Measurements from ENCODE around the gene RMND1. TPM values are rescaled to one million over a fixed set of nuclear protein-coding genes. Genes with fewer than 3 reads are reported as not detected.

The RMND1 gene
- 19.0 and 19.2 TPM in 2 replicates for polyA plus RNA-seq (2013)

- peak; percentile 100 for DNase-seq
- peak within 1 kb of the TSS; percentile 97 for H4K12ac ChIP-seq (ENCODE audit: low read depth, low read length)
These were observed at the start of gene RMND1 for GRCh38 chr6:151451950-151452749. Gene RMND1 (minus strand): TSS chr6:151452126. CDS start chr6:151445811, 6,315 bp downstream.

GRCh38 chr6:151499551-151499950 lies 47.6 kb upstream of the RMND1 start:
- Histone ChIP-seq H3K23ac (ENCODE audit: low read length) (no peak overlapping the region), H4K8ac (ENCODE audit: low read depth, low read length) (no peak overlapping the region), H3K18ac (ENCODE audit: low read length) (no peak overlapping the region), H3K36me3 (ENCODE audit: control insufficient read depth in 1 of 2, insufficient read depth in 2 of 2, low read length in 2 of 2) (no peaks in the 10 kb centered on the region), H3K79me1 (ENCODE audit: low read length) (no peaks in the 10 kb centered on the region), H2AFZ (ENCODE audit: insufficient read depth, low read length, poor library complexity) (no peak overlapping the region), H2BK12ac (ENCODE audit: low read length) (no peak overlapping the region), H3K27ac (ENCODE audit: low read depth, low read length) (no peak overlapping the region), H3K14ac (ENCODE audit: low read length) (no peak overlapping the region), H3K9ac (ENCODE audit: low read length) (no peak overlapping the region), H3K27me3 (ENCODE audit: insufficient read depth, low read length) (peaks cover 2% of the 10 kb centered on the region), H3K4ac (ENCODE audit: low read depth, low read length) (no peak overlapping the region), H4K12ac (ENCODE audit: low read depth, low read length) (no peak overlapping the region), H2AK5ac (ENCODE audit: low read length) (no peak overlapping the region), H4K91ac (ENCODE audit: low read depth, low read length) (no peak overlapping the region), H3K4me1 (ENCODE audit: control insufficient read depth in 1 of 2, insufficient read depth in 2 of 2, low read length in 2 of 2) (no peaks in the 10 kb centered on the region), H3K4me3 (ENCODE audit: low read depth, low read length) (no peak overlapping the region), H2BK5ac (ENCODE audit: low read depth, low read length, poor library complexity) (no peak overlapping the region), H3K79me2 (ENCODE audit: control insufficient read depth, insufficient read depth, low read length, poor library complexity) (no peaks in the 10 kb centered on the region), H2BK120ac (ENCODE audit: insufficient read depth, low read length, poor library complexity) (no peak overlapping the region), H3K4me2 (ENCODE audit: low read length) (no peak overlapping the region), H3K9me3 (ENCODE audit: insufficient read depth, low read depth, low read length) (no peaks in the 10 kb centered on the region)
- DNase-seq, result no peak
- WGBS (ENCODE audit: extremely low coverage, insufficient coverage, insufficient read length), result no CpG with 5 or more reads among the region's 5 CpGs

More at GRCh38 chr6:151451950-151452749, at the start of gene RMND1:
- Histone ChIP-seq H3K79me1 (ENCODE audit: low read length) (peaks cover 9% of the 10 kb centered on the region), H2AFZ (ENCODE audit: insufficient read depth, low read length, poor library complexity) (peak within 1 kb of the TSS; percentile 98), H3K79me2 (ENCODE audit: control insufficient read depth, insufficient read depth, low read length, poor library complexity) (peaks cover 9% of the 10 kb centered on the region), H3K4me3 (ENCODE audit: low read depth, low read length) (peak within 1 kb of the TSS; percentile 94), H2BK120ac (ENCODE audit: insufficient read depth, low read length, poor library complexity) (peak within 1 kb of the TSS; percentile 95), H3K27ac (ENCODE audit: low read depth, low read length) (peak within 1 kb of the TSS; percentile 99), H3K4me2 (ENCODE audit: low read length) (peak within 1 kb of the TSS; percentile 84), H3K36me3 (ENCODE audit: control insufficient read depth in 1 of 2, insufficient read depth in 2 of 2, low read length in 2 of 2) (peaks cover 0 to 5% of the 10 kb centered on the region in 2 experiments), H4K8ac (ENCODE audit: low read depth, low read length) (peak within 1 kb of the TSS; percentile 99), H2AK5ac (ENCODE audit: low read length) (peak within 1 kb of the TSS; percentile 90), H2BK12ac (ENCODE audit: low read length) (peak within 1 kb of the TSS; percentile 68), H3K27me3 (ENCODE audit: insufficient read depth, low read length) (no peaks in the 10 kb centered on the region), H3K14ac (ENCODE audit: low read length) (peak within 1 kb of the TSS; percentile 99), H2BK5ac (ENCODE audit: low read depth, low read length, poor library complexity) (peak within 1 kb of the TSS; percentile 97), H3K23ac (ENCODE audit: low read length) (no peak within 1 kb of the TSS), H3K9me3 (ENCODE audit: insufficient read depth, low read depth, low read length) (no peaks in the 10 kb centered on the region), H3K9ac (ENCODE audit: low read length) (peak within 1 kb of the TSS; percentile 99), H4K91ac (ENCODE audit: low read depth, low read length) (peak within 1 kb of the TSS; percentile 94), H3K4me1 (ENCODE audit: control insufficient read depth in 1 of 2, insufficient read depth in 2 of 2, low read length in 2 of 2) (no peaks in the 10 kb centered on the region), H3K18ac (ENCODE audit: low read length) (peak within 1 kb of the TSS; percentile 79), H3K4ac (ENCODE audit: low read depth, low read length) (peak within 1 kb of the TSS; percentile 94)
- WGBS (ENCODE audit: extremely low coverage, insufficient coverage, insufficient read length), result no CpG with 5 or more reads among the region's 74 CpGs

- Histone ChIP-seq H3K36me3 (ENCODE audit: control insufficient read depth in 1 of 2, insufficient read depth in 2 of 2, low read length in 2 of 2) (no peaks in the 10 kb centered on the region), H3K18ac (ENCODE audit: low read length) (no peak overlapping the region), H2BK5ac (ENCODE audit: low read depth, low read length, poor library complexity) (no peak overlapping the region), H3K79me2 (ENCODE audit: control insufficient read depth, insufficient read depth, low read length, poor library complexity) (no peaks in the 10 kb centered on the region), H3K79me1 (ENCODE audit: low read length) (peaks cover 2% of the 10 kb centered on the region), H4K8ac (ENCODE audit: low read depth, low read length) (no peak overlapping the region), H3K9me3 (ENCODE audit: insufficient read depth, low read depth, low read length) (no peaks in the 10 kb centered on the region), H3K27me3 (ENCODE audit: insufficient read depth, low read length) (peaks cover 12% of the 10 kb centered on the region), H3K4me2 (ENCODE audit: low read length) (no peak overlapping the region), H3K23ac (ENCODE audit: low read length) (no peak overlapping the region), H4K12ac (ENCODE audit: low read depth, low read length) (no peak overlapping the region), H2AK5ac (ENCODE audit: low read length) (no peak overlapping the region), H3K9ac (ENCODE audit: low read length) (no peak overlapping the region), H2BK120ac (ENCODE audit: insufficient read depth, low read length, poor library complexity) (no peak overlapping the region), H3K14ac (ENCODE audit: low read length) (no peak overlapping the region), H3K4me3 (ENCODE audit: low read depth, low read length) (no peak overlapping the region), H3K4ac (ENCODE audit: low read depth, low read length) (no peak overlapping the region), H2AFZ (ENCODE audit: insufficient read depth, low read length, poor library complexity) (no peak overlapping the region), H3K4me1 (ENCODE audit: control insufficient read depth in 1 of 2, insufficient read depth in 2 of 2, low read length in 2 of 2) (peaks cover 0 to 3% of the 10 kb centered on the region in 2 experiments), H2BK12ac (ENCODE audit: low read length) (no peak overlapping the region), H3K27ac (ENCODE audit: low read depth, low read length) (no peak overlapping the region), H4K91ac (ENCODE audit: low read depth, low read length) (no peak overlapping the region)
- DNase-seq, result peak in 1 of 2 donors; percentile 69
- WGBS (ENCODE audit: extremely low coverage, insufficient coverage, insufficient read length), result no CpG with 5 or more reads among the region's 1 CpG
These were observed 46.4 kb upstream of the RMND1 start for GRCh38 chr6:151498327-151498726.

GRCh38 chr6:151497905-151498304 lies 46.0 kb upstream of the RMND1 start:
- Histone ChIP-seq H2AK5ac (ENCODE audit: low read length) (no peak overlapping the region), H2BK12ac (ENCODE audit: low read length) (no peak overlapping the region), H2BK120ac (ENCODE audit: insufficient read depth, low read length, poor library complexity) (no peak overlapping the region), H3K27ac (ENCODE audit: low read depth, low read length) (no peak overlapping the region), H3K4me3 (ENCODE audit: low read depth, low read length) (no peak overlapping the region), H3K79me1 (ENCODE audit: low read length) (peaks cover 2% of the 10 kb centered on the region), H4K91ac (ENCODE audit: low read depth, low read length) (no peak overlapping the region), H3K4me1 (ENCODE audit: control insufficient read depth in 1 of 2, insufficient read depth in 2 of 2, low read length in 2 of 2) (peaks cover 0 to 3% of the 10 kb centered on the region in 2 experiments), H4K8ac (ENCODE audit: low read depth, low read length) (no peak overlapping the region), H3K79me2 (ENCODE audit: control insufficient read depth, insufficient read depth, low read length, poor library complexity) (no peaks in the 10 kb centered on the region), H2BK5ac (ENCODE audit: low read depth, low read length, poor library complexity) (no peak overlapping the region), H3K9ac (ENCODE audit: low read length) (no peak overlapping the region), H3K4me2 (ENCODE audit: low read length) (no peak overlapping the region), H3K18ac (ENCODE audit: low read length) (no peak overlapping the region), H2AFZ (ENCODE audit: insufficient read depth, low read length, poor library complexity) (no peak overlapping the region), H3K14ac (ENCODE audit: low read length) (no peak overlapping the region), H3K27me3 (ENCODE audit: insufficient read depth, low read length) (peaks cover 16% of the 10 kb centered on the region), H4K12ac (ENCODE audit: low read depth, low read length) (no peak overlapping the region), H3K4ac (ENCODE audit: low read depth, low read length) (no peak overlapping the region), H3K23ac (ENCODE audit: low read length) (no peak overlapping the region), H3K9me3 (ENCODE audit: insufficient read depth, low read depth, low read length) (no peaks in the 10 kb centered on the region), H3K36me3 (ENCODE audit: control insufficient read depth in 1 of 2, insufficient read depth in 2 of 2, low read length in 2 of 2) (no peaks in the 10 kb centered on the region)
- DNase-seq, result no peak
